Stimulated activated CD8-positive, alpha-beta memory T cell treated with anti-CD3 and anti-CD28 coated beads, Interleukin-4, amount 100 ng/mL, for 24 hours (primary cell): ENCODE data around the gene CYB561.

Experiments
- DNase-seq: peaks from one replicate; pipeline ENCODE4 v3.0.0-alpha.2; 2020; ENCODE audit warnings: low read depth

CYB561 gene

GRCh38 chr17:63407741-63408330 is 38.3 kb downstream of the CYB561 start:
- no peak for DNase-seq

- peak; percentile 30 for DNase-seq
Measured at GRCh38 chr17:63406689-63407330, 39.3 kb downstream of the CYB561 start.

GRCh38 chr17:63405741-63406261 is 40.3 kb downstream of the CYB561 start:
- DNase-seq = no peak

- no peak for DNase-seq
Measured at GRCh38 chr17:63405020-63405419, 41.1 kb downstream of the CYB561 start.

- DNase-seq = no peak
Measured at GRCh38 chr17:63402431-63403212, 43.5 kb downstream of the CYB561 start.

GRCh38 chr17:63399856-63400255 is 46.2 kb downstream of the CYB561 start:
- DNase-seq = no peak

- no peak for DNase-seq
Measured at GRCh38 chr17:63399316-63399715, 46.8 kb downstream of the CYB561 start.

GRCh38 chr17:63398680-63399079 is 47.4 kb downstream of the CYB561 start:
- no peak for DNase-seq

- no peak for DNase-seq
Measured at GRCh38 chr17:63395075-63395805, 50.9 kb downstream of the CYB561 start.

- DNase-seq = no peak
Measured at GRCh38 chr17:63390090-63390489, 56.0 kb downstream of the CYB561 start.

GRCh38 chr17:63387656-63388340 is 58.3 kb downstream of the CYB561 start:
- DNase-seq = no peak

- no peak for DNase-seq
Measured at GRCh38 chr17:63382826-63383225, 63.3 kb downstream of the CYB561 start.
